Upper lobe of left lung (tissue), 4 donors: Measurements from ENCODE around the gene HCFC1.

Experiments used
- EP300 ChIP-seq, 4 donors: sonication (generic); formaldehyde crosslinking; IDR thresholded peaks; one replicate each; pipeline ENCODE4 v1.5.1; 2017; ENCODE audit warnings: antibody characterized with exemption in 4 of 4, control low read depth in 2 of 4
- POLR2A ChIP-seq, 4 donors: fragments of 450-650 bp; IDR thresholded peaks; one replicate each; pipeline ENCODE4 v1.5.1; 2016 to 2017; ENCODE audit warnings: antibody characterized with exemption in 4 of 4, mild to moderate bottlenecking in 2 of 4
- TF ChIP-seq, protein P1 (sequence below), 6 experiments: fragments of 450-650 bp in 4 of 6; fragments of 200-600 bp in 2 of 6; sonication (generic) in 2 of 6; IDR thresholded peaks; one replicate each; pipeline ENCODE4 v1.5.1; 2016 to 2019; ENCODE audit warnings: antibody characterized with exemption in 6 of 6

DNA sequence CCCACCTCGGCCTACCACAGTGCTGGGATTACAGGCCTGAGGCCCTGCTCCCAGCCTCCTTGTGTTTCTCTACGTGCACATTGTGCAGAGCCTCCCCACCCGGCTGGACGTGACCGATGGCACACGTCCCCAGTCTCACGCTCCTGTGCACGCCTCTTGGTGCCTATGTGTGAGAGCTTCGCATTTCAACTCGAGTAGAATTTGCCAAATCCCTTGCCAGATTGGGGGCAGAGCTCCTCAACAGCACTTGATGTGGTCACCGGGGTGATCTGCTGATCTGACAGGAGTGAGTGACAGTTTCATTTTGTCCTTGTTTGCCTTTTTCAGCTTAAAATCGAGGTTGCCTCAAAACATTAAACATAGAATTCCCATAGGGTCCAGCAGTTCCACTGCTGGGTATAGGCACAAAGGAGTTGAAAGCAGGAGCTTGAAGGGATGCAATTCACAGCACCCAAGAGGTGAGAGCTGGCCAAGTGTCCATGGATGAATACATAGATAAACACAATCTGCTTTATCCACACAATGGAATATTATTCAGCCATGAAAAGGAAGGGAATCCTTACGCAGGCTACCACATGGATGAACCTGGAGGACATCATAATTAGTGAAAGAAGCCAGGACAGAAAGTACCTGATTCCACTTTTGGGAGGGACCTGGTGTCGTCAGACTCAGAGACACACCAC is 18.5 kb upstream of the HCFC1 start:
- TF ChIP-seq, protein P1, sequence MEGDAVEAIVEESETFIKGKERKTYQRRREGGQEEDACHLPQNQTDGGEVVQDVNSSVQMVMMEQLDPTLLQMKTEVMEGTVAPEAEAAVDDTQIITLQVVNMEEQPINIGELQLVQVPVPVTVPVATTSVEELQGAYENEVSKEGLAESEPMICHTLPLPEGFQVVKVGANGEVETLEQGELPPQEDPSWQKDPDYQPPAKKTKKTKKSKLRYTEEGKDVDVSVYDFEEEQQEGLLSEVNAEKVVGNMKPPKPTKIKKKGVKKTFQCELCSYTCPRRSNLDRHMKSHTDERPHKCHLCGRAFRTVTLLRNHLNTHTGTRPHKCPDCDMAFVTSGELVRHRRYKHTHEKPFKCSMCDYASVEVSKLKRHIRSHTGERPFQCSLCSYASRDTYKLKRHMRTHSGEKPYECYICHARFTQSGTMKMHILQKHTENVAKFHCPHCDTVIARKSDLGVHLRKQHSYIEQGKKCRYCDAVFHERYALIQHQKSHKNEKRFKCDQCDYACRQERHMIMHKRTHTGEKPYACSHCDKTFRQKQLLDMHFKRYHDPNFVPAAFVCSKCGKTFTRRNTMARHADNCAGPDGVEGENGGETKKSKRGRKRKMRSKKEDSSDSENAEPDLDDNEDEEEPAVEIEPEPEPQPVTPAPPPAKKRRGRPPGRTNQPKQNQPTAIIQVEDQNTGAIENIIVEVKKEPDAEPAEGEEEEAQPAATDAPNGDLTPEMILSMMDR (IDR thresholded peaks at IDR 0.05): no peak
- TF ChIP-seq POLR2A (IDR thresholded peaks at IDR 0.05) (no peak), EP300 (IDR thresholded peaks at IDR 0.05) (no peak)
